22Rv1 (cell line): ENCODE measurements around the gene EMP2.

Source experiments
- H3K27ac ChIP-seq: fragments of 450-650 bp; 2 replicates; pipeline ENCODE4 v1.5.1; 2017
- ZFX ChIP-seq: fragments of 450-650 bp; IDR thresholded peaks from 2 replicates; pipeline ENCODE4 v1.6.1; 2017; ENCODE audit warnings: antibody characterized with exemption, borderline replicate concordance
- TF ChIP-seq, protein P1 (sequence below): fragments of 450-650 bp; IDR thresholded peaks from 2 replicates; pipeline ENCODE4 v1.5.1; 2017; ENCODE audit warnings: mild to moderate bottlenecking

The EMP2 gene

DNA sequence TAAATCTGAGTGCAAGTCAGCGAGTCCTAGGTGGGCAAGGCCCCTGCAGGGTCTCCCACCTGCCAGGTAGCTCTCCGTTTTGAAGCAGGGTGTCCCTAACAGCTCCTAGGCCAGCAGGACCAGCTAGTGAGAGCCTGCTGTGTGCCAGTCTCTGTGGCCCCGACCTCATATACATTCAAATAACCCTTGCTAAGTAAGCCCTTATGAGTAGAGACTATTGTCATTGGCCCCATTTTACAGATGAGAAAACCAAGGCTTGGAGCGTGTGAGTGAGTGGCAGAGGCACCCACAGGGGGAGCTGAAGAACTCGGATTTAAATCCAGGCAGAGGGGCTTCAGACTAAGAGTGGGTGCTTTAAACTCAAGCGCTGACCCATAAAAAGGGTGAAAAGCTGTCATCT, 39.7 kb upstream of the EMP2 start:
- H3K27ac ChIP-seq, result no peak overlapping the region
- TF ChIP-seq ZFX, result no peak
- TF ChIP-seq, protein P1, sequence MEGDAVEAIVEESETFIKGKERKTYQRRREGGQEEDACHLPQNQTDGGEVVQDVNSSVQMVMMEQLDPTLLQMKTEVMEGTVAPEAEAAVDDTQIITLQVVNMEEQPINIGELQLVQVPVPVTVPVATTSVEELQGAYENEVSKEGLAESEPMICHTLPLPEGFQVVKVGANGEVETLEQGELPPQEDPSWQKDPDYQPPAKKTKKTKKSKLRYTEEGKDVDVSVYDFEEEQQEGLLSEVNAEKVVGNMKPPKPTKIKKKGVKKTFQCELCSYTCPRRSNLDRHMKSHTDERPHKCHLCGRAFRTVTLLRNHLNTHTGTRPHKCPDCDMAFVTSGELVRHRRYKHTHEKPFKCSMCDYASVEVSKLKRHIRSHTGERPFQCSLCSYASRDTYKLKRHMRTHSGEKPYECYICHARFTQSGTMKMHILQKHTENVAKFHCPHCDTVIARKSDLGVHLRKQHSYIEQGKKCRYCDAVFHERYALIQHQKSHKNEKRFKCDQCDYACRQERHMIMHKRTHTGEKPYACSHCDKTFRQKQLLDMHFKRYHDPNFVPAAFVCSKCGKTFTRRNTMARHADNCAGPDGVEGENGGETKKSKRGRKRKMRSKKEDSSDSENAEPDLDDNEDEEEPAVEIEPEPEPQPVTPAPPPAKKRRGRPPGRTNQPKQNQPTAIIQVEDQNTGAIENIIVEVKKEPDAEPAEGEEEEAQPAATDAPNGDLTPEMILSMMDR, result no peak

DNA sequence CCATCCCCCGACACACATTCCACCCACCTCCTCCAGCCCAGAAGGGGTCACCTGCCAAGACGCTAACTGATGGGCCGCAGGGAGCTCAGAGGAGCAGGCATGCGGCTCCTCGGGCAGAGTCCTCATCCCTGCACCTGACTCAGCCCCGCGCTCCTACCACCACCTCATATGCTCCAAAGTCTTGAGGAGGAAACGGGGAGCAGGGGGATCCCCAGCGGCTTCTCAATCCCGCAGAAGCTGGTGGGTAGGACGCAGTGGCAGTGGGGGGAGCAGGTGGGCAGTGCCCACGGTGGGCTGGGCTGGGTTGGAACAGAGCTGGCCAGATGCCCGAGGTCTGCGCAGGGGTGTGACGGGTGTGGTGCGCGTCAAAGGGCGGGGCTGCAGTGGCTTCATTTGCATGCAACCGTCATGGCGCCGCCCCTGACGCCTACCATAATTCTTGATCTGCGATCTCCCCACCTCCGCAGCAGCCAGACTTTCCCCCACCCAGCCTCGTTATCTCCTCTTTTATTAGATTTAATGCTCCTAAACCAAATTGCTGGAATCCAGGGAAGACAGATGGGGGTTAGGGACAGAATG, 39.0 kb upstream of the EMP2 start:
- TF ChIP-seq, protein P1, result no peak
- no peak for TF ChIP-seq ZFX
- H3K27ac ChIP-seq, result no peak overlapping the region

DNA sequence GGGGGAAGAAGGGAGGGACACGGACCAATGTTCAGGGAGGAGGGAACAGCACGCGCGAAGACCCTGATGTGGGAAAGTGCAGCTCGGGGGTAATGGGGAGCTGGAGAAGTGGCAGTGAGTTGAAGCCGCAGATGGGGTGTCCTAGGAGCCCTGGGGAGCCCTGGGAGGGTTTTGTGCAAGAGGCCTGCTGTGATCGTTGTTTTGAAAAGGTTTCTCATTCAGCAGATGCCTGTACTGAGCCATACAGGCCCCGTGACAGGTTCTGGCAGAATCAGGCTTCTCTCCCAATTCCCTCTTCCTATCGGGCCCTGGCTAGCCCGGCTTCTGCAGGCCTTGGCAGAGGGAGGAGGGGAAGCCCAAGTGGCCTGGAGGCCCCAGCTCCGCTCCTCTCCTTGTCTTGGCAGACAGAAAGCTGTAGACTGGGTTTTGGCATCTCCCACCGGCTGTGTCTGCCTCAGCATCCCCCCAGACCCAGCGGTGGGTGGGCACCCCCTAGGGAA, 38.4 kb upstream of the EMP2 start:
- no peak overlapping the region for H3K27ac ChIP-seq
- TF ChIP-seq, protein P1, result no peak
- TF ChIP-seq ZFX, result no peak

DNA sequence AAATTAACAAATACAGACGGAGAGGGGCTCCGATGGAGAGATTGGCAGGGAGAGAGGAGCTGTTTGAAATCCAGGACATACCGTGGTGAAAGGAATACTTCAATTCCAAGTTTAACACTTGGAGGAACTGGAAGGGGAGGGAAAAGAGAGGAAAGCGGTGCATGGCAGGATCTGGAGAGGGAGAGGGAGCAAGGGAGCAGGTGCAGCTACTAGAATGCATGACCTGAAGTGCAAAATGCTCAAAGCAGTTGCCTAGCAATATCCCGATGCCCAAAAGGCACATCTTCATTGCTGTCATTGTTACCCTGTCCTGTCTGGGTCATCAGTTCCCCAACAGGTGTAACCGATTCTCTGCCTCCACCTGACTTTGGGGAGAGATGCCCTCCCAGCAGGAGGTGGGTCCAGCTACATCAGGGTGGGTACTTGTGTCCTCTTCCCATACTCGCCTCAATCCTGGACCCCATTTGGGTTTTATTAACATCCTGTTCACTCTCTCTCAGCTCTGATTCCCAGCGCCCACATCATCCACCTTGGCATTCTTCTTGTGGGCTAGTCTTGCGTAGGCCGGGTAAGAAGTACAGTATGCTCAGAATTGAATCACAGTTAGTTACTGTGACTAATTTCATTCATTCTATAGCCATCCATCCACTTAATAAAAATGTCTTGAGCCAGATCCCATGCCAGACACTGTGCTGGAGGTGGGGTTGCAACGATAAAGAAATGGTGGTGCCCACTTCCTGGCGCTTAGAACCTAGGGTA, 37.4 kb upstream of the EMP2 start:
- TF ChIP-seq, protein P1, result no peak
- no peak for TF ChIP-seq ZFX
- no peak overlapping the region for H3K27ac ChIP-seq

DNA sequence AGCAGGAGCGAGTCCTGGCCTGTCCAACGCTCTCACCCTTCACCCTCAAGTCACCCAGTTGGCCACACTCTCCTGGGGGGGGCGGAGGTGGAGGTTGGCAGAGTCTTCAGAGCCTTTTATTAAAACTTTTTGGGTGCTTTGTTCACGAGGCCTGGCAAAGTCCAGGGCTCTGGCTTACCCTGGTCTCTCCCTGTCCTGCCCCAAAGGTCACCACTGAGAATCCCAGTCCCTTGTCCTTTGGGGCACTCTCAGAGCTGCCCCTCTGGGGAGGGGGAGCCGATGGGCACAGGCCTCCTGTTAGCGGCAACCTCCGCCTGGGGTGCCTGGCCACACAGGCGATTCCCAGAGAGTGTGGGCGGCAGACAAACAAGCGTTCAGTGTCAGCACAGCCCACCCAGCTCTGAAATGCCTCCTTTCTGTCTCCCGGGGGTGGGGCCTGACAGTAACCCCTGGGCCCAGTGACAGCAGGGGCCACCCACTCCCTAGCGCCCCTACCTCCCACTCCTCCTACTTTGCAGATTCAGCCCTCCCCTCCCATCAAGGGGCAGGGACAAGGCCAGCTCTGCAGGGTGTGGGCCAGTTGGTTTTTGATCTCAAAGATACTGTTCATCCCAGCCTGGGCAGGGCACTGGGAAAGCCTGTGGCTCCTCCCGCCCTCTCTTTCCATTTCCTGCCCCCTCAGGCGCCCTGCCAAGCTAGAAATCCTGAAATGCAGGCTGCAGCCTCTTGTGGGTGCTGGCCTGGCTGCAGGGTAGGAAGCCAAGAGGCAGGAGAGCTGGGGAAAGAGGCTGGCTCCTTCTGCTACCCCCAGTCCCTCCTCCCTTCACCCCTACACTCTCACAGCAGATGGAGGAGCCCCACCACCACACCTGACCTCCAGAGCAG, 36.6 kb upstream of the EMP2 start:
- no peak for TF ChIP-seq ZFX
- TF ChIP-seq, protein P1, result no peak
- no peak overlapping the region for H3K27ac ChIP-seq

DNA sequence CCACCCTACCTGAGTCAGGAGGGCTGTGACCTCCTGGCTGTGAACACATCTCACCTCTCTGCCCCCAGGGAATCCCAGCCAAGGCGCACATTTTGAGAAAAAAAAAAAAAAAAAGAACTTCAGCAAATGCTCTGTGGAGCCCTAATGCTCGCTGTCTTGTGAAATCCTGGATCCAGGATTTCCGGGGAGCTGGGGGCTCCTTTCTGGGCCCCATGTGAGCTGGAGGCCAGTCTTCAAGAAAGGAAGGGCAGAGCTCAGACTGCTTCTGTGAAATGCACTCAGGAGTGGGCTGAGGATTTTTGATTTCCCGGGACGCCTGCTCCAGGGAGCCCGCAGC, 36.0 kb upstream of the EMP2 start:
- no peak overlapping the region for H3K27ac ChIP-seq
- TF ChIP-seq ZFX, result no peak
- TF ChIP-seq, protein P1, result no peak
